ENCODE data around the gene GCDH. TPM values are rescaled to one million over a fixed set of nuclear protein-coding genes. Genes with fewer than 3 reads are reported as not detected.
A peak's percentile ranks its signal among the peaks of the same experiment; 100 is the strongest.

Gene GCDH
- total and polyA plus RNA-seq, 12 donors, result 22.6 to 72.3 (median 45.1) TPM

- 85 to 89% methylated on average over 3 of the region's 3 CpGs for WGBS, 2 donors
- Histone ChIP-seq H3K4me3 (no peak overlapping the region), H3K27me3 (peaks cover 0 to 45% (median 27%) of the 10 kb centered on the region in 7 donors), H3K4me1 (peaks cover 10 to 55% (median 24%) of the 10 kb centered on the region in 9 donors), H3K27ac (peak overlapping the region in 1 of 10 donors; percentile 90), H3K36me3 (peaks cover 0 to 16% (median 11%) of the 10 kb centered on the region in 9 donors), H3K9me3 (peaks cover 0 to 15% (median 0%) of the 10 kb centered on the region in 11 donors)
- intact Hi-C loops (cut with DNase I), result loop anchor here in 2 of 10 donors (10.0 kb wide), 1 partner anchor 82 kb away; the partner anchor contains the start of gene DAND5 (in 2 of the 2)
- DNase-seq (no peak), ATAC-seq (no peak)
- no peak for TF ChIP-seq CTCF (IDR thresholded peaks at IDR 0.05)
These were observed 8.4 kb upstream of the GCDH start for GRCh38 chr19:12882589-12882988.

GRCh38 chr19:12884202-12884601 lies 6.8 kb upstream of the GCDH start:
- WGBS, 2 donors, result 91 to 95% methylated on average over 3 of the region's 3 CpGs
- intact Hi-C loops (cut with DNase I), result loop anchor here in 3 of 10 donors (2.0 to 10.0 kb wide), 2 partner anchors 81 kb away; partner anchors contain the start of gene DAND5 (in 2 of the 3)
- no peak for ATAC-seq

GRCh38 chr19:12884627-12884925 lies 6.4 kb upstream of the GCDH start:
- H3K9me3 ChIP-seq, result peaks cover 0 to 15% (median 0%) of the 10 kb centered on the region in 11 donors
- ATAC-seq (no peak), DNase-seq (no peak)
- intact Hi-C loops (cut with DNase I), result loop anchor here in 3 of 10 donors (2.0 to 10.0 kb wide), 2 partner anchors 80 kb away; partner anchors contain the start of gene DAND5 (in 2 of the 3)
- no peak overlapping the region for H3K27ac ChIP-seq
- 66 to 69% methylated on average over 12 of the region's 12 CpGs for WGBS, 2 donors
- peaks cover 0 to 2% (median 0%) of the 10 kb centered on the region in 9 donors for H3K36me3 ChIP-seq
- H3K4me3 ChIP-seq, result peak overlapping the region in 3 of 10 donors; percentile 40 to 58 (median 47)
- H3K4me1 ChIP-seq, result peaks cover 10 to 55% (median 24%) of the 10 kb centered on the region in 9 donors
- TF ChIP-seq CTCF (IDR thresholded peaks at IDR 0.05), result no peak
- peaks cover 0 to 45% (median 27%) of the 10 kb centered on the region in 7 donors for H3K27me3 ChIP-seq

More at GRCh38 chr19:12884202-12884601, 6.8 kb upstream of the GCDH start:
- DNase-seq, result no peak
- H3K4me1 ChIP-seq, result peaks cover 10 to 55% (median 24%) of the 10 kb centered on the region in 9 donors
- H3K27me3 ChIP-seq, result peaks cover 0 to 45% (median 27%) of the 10 kb centered on the region in 7 donors
- H3K27ac ChIP-seq, result peak overlapping the region in 1 of 10 donors; percentile 90
- H3K4me3 ChIP-seq, result no peak overlapping the region
- TF ChIP-seq CTCF (IDR thresholded peaks at IDR 0.05), result no peak
- peaks cover 0 to 3% (median 0%) of the 10 kb centered on the region in 9 donors for H3K36me3 ChIP-seq
- peaks cover 0 to 15% (median 0%) of the 10 kb centered on the region in 11 donors for H3K9me3 ChIP-seq

GRCh38 chr19:12884926-12885748 lies 5.8 kb upstream of the GCDH start:
- TF ChIP-seq CTCF (IDR thresholded peaks at IDR 0.05), result peak; percentile 27 to 82 (median 62)
- peak overlapping the region in 9 of 10 donors; percentile 17 to 58 (median 45) for H3K4me3 ChIP-seq
- ATAC-seq (peak in 5 of 8 donors; percentile 18 to 45 (median 26)), DNase-seq (peak; percentile 47 to 71)
- H3K27me3 ChIP-seq, result peaks cover 0 to 45% (median 27%) of the 10 kb centered on the region in 7 donors
- 2 to 3% methylated on average over 73 of the region's 73 CpGs for WGBS, 2 donors
- no peaks in the 10 kb centered on the region for H3K36me3 ChIP-seq
- H3K9me3 ChIP-seq, result peaks cover 0 to 15% (median 0%) of the 10 kb centered on the region in 11 donors
- peak overlapping the region in 1 of 10 donors; percentile 68 for H3K27ac ChIP-seq
- H3K4me1 ChIP-seq, result peaks cover 10 to 53% (median 23%) of the 10 kb centered on the region in 9 donors
- intact Hi-C loops (cut with DNase I), result loop anchor here in 3 of 10 donors (2.0 to 10.0 kb wide), 2 partner anchors 80 kb away; partner anchors contain the start of gene DAND5 (in 2 of the 3)
